GM18867 (cell line): ENCODE results near the gene SRCIN1.

ENCODE experiments used
- ATAC-seq: cut with Tn5 transposase; IDR thresholded peaks from one replicate; pipeline ENCODE4 v1.9.1; 2021; ENCODE audit warnings: mild to moderate bottlenecking, moderate library complexity; ENCODE audit not compliant: unreplicated experiment

The SRCIN1 gene

DNA sequence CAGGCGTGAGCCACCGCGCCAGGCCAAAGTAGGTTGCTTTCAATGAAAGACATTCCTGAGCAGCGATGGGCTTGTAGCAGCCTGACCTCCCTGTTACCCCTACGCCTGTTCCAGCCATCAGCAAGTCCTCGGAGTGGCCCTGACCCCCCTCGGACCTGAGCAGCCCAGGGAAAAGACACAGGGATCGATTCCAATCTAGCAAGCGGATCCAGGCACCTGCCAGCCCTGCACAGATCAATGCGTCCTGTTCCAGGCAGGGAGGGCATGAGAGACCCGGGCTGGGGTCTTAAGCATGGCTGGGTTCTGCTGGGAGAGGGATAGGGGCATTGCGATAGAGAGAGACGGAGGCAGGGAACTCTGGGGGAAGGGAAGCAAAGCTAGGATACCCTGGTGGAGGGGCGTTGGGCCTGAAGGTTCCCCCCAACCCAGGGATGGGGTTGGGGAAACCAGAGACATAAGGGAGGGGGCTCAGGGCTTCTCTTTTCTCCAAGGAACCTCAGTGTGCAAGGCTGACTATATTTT lies 21.9 kb downstream of the SRCIN1 start:
- ATAC-seq: no peak

- no peak for ATAC-seq
These were observed 22.6 kb downstream of the SRCIN1 start for GRCh38 chr17:38583176-38583575.

DNA sequence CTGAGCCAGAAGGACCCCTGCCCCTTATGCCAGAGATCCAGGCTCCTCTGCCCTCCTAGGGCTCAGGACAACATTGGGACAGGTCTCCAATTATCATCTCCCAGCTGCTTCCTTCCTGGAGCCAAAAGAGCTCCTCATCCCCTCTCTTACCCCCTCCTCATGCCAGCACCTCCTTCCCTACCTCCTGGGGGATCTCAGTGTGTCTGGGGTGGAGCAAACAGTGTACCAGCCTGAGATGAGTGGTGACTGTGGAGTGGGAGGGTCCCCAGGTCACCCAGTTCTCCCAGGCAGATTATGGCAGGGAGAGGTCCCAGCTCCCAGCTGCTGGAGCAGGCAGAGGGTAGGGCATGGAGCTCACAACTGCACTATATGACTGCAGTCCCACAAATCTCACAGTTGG lies 23.7 kb downstream of the SRCIN1 start:
- ATAC-seq: no peak

DNA sequence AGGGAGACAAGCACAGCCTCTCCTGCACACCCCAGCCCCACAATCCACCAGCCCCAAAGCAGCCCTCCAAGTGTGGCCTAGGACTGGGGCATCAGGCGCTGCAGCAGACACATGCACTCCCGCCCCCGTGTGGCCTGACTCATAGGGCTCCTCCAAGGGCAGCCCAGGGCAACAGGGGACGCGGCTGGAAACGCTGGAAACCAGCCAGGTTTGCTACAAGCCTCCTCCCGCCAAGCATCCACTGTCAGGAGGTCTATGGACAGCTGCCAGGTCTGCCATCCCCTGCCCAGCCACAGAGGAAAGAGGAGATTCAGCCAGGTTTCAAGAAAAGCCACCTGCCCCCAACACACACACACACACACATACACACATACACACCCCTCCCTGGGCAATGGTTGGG lies 25.8 kb downstream of the SRCIN1 start:
- no peak for ATAC-seq

DNA sequence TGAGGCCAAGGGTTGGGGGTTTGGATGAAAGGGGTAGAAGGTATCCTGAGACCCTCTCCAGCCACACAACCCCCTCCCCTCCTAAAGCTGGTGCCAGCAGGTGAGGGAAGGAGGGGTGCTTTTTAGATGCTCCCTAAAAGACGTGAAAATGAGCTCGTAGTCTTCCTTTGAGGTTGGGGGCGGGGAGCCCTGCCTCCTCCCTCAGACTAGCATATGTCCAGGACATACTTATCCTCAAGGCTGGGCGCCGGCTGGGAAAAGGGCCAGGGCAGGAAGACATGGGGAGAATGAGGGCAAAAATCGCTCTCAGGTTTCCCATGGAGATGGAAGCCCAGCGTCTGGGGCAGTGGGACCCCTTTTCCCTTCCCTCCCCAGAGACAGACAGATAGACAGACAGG lies 26.7 kb downstream of the SRCIN1 start:
- no peak for ATAC-seq

DNA sequence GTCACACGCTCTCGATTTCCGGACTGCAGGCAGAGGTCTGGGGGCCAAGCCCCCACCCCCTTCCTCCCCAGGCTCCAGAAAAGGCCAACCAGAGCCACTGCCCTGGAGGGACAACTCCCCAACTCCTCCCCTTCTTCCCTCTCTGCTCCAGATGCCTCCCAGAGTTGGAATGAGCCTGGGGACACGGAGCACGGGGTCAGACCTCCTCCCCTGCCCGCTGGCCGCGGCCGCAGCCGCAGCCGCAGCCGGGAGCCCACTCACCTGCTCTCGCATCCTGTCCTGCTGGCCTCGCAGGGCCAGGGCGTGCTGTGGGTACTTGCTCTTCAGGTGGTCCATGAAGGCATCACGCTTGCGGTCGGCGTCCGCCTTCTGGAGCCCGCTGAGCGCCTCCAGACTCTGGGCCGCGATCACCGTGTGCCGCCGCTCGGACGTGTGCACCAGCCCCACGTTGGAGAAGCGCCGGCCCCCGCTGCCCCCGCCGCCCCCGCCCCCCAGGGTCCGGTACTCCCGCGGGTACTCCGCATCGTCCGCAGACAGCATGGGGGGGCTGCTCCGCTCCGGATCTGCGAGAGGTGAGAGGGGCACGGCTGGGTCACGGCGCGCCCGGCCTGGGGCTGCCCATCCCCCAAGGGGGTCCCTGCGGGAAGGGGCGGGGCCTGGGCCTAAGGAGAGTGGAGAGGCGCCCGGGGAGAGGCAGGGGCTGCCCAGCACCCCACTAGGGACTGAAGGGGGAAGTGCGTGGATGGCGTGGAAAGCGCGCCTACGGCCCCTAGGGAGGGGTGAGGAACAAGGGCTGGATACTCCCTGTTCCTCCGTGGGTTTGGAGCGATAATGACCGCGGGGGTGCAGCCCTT lies 27.3 kb downstream of the SRCIN1 start:
- no peak for ATAC-seq

DNA sequence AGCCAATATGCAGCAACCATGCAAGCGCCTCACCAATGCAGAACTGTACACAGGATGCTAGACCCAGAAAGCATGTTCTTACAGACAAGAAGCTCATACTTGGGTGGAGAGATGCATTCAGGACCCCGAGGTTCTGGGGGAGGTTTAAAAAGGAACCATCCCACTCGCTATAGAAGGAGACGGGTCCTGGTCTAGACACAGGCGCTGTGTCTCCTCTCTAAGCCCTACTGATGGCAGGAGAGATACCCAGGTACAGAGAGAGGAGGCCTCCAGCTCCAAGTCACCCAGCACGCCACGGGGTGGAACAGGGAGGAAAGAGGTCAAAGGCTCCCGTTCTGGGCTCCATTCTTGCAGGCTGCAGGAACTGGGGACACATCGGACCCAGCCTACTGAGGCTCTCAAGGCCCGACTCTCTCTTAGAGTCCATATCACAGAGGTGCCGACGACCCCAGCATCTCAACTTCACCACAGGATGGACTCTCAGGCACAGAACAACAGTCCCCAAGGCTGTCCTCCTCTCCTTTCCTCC lies 28.0 kb downstream of the SRCIN1 start:
- ATAC-seq: no peak

GRCh38 chr17:38577244-38577643 lies 28.5 kb downstream of the SRCIN1 start:
- ATAC-seq: no peak

DNA sequence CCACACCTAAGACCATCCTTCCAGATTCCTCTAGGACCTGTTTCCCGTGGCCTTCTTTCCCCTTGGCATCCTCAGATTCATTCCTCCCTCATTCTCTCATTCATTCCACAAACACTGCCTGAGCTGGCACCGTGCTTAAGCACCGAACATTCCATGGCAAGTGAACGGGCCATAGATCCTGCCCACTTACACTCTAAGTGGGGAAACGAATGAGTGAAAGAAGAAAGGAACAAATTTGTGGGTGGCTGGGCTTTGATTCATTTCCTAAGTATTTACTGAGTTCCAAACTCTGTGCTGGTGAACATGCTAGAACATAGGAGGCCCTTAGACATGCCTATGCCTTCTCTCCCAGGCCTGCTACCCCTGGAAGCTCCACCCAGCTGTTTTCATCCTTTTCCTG lies 30.0 kb downstream of the SRCIN1 start:
- ATAC-seq: no peak

- ATAC-seq: no peak
These were observed 31.0 kb downstream of the SRCIN1 start for GRCh38 chr17:38574712-38575111.

DNA sequence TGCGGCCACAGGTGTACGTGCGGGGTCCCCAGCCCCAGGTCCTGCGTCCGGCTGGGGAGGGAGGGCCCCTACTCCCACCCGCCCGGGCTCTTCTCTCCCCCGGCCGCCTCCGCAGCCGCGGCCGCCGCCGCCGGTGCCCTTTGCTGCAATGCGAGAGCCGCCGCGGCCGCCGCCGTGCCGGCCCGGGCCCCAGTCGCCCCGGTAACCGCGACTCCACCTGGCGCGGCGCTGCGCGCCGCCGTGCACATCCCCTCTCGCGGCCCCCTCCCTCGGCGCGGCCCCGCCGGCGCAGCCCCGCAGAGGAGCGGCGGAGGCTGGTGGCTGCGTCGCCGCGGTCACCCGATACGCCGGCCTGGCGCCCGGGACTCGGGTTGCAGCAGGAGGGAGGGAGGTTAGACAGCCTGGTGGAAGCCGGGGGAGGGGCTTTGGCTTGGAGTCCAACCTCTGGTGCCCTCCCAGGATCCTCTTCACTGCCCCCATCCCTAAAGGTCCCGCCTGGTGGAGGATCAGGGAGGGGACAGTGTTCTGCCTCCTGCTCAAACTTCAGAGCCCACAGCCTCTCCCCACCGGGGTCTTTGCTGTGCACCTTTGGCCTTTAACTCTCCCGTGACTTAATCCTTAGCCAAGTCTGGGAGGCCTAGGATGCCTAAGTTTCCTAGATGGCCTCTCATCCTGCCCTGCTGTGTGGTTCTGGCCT lies 32.9 kb downstream of the SRCIN1 start:
- ATAC-seq: no peak

- no peak for ATAC-seq
These were observed 33.7 kb downstream of the SRCIN1 start for GRCh38 chr17:38571833-38572668.

GRCh38 chr17:38569701-38570512 lies 35.8 kb downstream of the SRCIN1 start:
- no peak for ATAC-seq

DNA sequence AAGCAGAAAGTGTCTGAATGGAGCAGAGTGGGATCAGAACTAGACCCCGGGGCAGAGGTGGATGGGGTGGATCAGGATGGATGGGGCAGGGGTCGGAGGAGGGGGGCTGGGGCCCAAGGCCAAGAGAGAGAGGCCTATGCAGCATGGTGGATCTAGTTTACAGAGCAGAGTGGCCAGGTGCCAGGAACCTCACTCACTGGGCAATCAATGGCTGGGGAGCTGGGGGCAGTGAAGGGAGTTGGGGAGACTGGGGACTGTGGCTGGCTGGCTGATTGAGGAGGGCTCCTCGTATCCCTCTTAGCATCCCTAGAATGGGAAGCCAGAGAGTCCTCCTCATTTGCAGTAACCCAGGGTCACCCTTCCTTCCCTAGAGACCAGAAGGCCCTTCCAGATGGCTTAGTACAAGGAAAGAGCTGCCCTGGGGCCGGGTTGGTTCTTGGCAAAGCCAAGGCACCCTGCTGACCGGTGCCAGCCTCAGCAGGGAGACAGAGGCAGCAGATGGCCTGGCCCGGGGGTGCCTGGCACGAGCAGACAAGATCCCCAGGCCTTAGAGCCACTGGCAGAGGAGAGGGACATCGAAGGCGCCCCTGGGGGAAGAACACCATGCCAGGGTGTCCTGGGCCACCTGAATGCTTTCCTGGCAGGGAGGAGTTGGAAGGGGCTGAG lies 36.8 kb downstream of the SRCIN1 start:
- no peak for ATAC-seq

DNA sequence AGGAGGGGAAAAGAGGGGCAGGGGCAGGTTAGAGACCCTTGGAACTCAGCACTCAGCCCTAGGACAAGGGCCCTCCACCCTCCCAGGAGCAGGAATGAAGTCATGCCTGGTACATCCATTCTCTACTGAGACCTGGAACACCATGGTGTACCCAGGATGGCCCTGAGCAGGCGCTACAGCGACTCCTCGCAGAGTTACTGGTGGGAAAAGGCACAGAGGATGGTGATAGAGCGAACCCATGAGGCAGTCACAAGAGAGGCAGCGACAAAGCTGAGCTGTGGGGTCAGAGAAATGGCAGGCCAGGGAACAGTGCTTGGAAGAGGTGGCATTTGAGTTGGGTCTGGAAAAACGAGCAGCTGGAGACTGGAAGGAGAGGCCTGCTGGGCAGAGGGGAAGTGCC lies 37.5 kb downstream of the SRCIN1 start:
- ATAC-seq: no peak

DNA sequence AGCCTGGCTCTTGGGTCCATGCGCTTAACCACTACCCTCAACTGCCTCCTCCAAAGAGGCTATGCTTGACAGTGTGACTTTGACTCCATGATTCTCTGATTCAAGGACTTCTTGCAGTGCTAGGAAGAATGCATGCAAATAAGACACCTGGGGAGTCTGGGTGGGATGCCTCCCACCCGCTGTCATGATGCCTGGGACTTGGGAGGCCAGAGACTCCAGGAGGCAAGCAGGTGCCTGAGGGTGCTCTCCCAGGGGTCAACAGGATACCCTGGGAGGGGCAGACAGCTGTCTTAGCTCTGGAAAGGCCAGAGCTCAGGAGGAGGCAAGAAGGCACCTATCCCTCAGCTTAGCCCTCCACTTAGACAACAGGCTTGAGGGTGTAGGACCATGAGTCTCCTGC lies 38.4 kb downstream of the SRCIN1 start:
- no peak for ATAC-seq

- no peak for ATAC-seq
These were observed 39.1 kb downstream of the SRCIN1 start for GRCh38 chr17:38566666-38567031.

- no peak for ATAC-seq
These were observed 39.7 kb downstream of the SRCIN1 start for GRCh38 chr17:38565853-38566665.

GRCh38 chr17:38564869-38565268 lies 40.9 kb downstream of the SRCIN1 start:
- no peak for ATAC-seq
